Fibroblast of skin of back (primary cell): ENCODE results near the gene LRRC75A. TPM values are rescaled to one million over a fixed set of nuclear protein-coding genes. Genes with fewer than 3 reads are reported as not detected.
"Not testable (repeated sequence)": the region's sequence is repeated elsewhere in the genome, so short reads cannot be mapped to it uniquely, and the experiment has no call there.

ENCODE experiments used
- DNase-seq: peaks from one replicate; pipeline ENCODE4 v3.0.0-alpha.2; 2013
- polyA plus RNA-seq, 2 experiments: library from polyadenylated mRNA; unstranded; fragments of 120-200 nt; gene quantifications; one replicate each; pipeline ENCODE4 v1.2.1, GENCODE V29; 2013; ENCODE audit not compliant: insufficient read length in 2 of 2

The LRRC75A gene, protein sequence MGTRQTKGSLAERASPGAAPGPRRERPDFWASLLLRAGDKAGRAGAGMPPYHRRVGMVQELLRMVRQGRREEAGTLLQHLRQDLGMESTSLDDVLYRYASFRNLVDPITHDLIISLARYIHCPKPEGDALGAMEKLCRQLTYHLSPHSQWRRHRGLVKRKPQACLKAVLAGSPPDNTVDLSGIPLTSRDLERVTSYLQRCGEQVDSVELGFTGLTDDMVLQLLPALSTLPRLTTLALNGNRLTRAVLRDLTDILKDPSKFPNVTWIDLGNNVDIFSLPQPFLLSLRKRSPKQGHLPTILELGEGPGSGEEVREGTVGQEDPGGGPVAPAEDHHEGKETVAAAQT
- 0.68 TPM for polyA plus RNA-seq (2013, experiment 1 of 2; ENCODE audit: insufficient read length)
- 1.0 TPM for polyA plus RNA-seq (2013, experiment 2 of 2; ENCODE audit: insufficient read length)

DNA sequence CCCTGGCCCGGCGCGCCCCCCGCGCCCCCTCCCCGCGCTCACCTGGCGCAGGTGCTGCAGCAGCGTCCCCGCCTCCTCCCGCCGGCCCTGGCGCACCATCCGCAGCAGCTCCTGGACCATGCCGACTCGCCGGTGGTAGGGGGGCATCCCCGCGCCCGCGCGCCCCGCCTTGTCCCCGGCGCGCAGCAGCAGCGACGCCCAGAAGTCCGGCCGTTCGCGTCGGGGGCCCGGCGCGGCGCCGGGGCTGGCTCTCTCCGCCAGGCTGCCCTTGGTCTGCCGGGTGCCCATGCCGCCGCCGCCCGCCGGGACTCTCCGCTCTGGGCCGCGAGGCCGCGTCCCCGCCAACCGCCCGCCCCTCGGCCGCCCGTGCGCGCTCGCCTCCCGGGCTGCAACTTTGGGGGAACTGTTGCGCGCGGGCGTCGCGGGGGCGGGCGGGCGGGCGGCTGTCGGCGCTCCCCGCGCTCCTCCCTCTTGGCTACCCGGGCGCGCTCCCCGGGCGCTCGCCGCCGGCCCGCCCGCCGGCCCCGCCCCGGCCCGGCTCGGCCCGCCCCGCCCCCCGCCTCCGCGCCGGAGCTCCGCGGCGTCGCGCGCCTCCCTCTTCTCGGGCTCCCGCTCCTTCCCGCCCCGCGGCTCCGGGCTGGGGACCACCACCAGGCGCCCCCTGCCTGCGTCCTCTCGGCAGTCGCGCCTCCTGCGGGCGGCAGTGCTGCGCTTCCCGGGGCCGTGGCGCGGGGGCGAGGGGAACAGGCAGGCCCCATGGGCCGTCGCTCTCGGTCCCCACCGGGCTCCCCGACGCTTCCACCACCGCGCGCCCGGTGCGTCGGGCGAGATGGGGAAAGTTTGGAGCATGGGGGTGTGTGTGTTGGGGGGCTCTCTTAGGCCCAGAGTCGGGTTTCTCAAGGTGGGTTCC is at the start of gene LRRC75A:
Gene LRRC75A (minus strand): TSS at position 491 of the 910 bp plus-strand sequence. CDS start 203 bp downstream, at position 288.
- DNase-seq, result peak; percentile 46

DNA sequence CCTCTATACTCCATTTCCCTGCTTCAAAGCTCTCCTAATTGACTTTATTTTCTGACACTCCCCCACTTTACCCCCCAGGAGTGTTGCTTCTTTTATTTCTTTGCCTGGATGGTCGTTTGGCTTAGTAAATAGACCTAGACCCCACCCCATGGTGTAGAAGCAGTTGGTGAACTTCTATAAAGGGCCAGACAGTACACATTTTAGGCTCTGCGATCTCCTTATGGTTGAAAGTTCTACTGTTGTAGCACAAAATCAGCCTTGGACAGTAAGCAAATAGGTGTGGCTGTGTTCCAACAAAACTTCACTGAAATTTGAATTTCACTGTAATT is 45.1 kb upstream of the LRRC75A start:
- no peak for DNase-seq

DNA sequence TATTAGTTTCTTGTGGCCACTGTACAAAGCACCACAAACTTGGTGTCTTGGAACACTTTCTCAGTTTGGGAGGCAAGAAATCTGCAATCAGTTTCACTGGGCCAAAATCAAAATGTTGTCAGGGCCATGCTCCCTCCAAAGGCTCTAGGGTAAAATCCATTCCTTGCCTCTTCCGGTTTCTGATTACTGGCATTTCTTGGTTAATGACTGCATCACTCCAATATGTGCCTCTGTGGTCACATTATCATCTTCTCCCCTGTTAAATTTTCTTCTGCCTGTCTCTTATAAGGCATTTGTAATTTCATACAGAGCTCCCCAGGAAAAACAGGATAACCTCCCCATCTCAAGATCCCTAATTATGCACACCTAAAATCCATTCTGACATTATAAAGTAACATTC is 42.2 kb upstream of the LRRC75A start:
- no peak for DNase-seq

DNA sequence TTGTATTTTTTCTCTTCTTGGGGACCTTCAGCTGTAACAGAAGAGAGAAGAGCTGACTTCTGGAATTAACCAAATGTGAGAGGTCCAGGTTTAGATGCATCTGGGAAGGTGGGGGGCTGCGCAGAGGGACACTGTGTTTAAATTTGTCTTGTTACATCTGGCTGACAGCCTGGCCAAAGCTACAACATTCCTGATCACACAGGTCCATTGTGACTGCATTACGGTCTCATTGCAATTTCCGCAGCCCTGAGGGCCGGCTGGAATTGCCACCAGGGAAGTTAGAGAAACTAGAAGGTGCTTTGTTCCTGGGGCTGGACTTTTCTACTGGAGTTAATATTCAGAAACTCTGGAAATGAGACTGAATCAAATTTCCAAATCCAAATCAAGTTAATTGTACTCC is 37.9 kb upstream of the LRRC75A start:
- no peak for DNase-seq

DNA sequence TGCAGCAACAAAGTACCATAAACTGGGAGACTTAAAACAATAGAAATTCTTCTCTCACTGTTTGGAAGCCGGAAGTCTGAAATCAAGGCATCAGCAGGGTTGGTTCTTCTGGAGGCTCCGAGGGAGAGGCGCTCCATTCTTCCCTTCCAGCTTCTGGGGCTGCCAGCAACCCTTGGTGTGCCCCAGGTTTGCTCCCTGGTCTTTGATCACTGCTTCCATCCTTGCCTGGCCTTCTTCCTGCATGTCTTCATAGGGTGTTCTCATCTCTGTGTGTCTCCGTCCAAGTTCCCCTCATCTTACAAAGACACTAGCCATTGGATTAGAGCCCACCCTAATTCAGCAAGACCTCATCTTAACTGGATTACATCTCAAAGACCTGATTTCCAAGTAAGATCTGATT is 35.3 kb upstream of the LRRC75A start:
- no peak for DNase-seq

DNA sequence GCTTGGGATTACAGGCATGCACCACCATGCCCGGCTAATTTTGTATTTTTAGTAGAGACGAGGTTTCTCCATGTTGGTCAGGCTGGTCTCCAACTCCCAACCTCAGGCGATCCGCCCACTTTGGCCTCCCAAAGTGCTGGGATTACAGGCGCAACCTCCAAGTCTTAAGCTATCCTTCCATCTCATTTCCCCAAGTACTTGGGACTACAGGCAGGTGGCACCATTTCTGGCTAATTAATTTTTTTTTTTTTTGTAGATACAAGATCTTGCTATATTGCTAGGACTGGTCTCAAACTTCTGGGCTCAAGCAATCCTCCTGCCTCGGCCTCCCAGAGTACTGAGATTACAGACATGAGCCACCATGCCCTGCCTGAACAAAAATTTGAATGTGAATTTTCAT is 33.6 kb upstream of the LRRC75A start:
- DNase-seq, result not testable (repeated sequence)

DNA sequence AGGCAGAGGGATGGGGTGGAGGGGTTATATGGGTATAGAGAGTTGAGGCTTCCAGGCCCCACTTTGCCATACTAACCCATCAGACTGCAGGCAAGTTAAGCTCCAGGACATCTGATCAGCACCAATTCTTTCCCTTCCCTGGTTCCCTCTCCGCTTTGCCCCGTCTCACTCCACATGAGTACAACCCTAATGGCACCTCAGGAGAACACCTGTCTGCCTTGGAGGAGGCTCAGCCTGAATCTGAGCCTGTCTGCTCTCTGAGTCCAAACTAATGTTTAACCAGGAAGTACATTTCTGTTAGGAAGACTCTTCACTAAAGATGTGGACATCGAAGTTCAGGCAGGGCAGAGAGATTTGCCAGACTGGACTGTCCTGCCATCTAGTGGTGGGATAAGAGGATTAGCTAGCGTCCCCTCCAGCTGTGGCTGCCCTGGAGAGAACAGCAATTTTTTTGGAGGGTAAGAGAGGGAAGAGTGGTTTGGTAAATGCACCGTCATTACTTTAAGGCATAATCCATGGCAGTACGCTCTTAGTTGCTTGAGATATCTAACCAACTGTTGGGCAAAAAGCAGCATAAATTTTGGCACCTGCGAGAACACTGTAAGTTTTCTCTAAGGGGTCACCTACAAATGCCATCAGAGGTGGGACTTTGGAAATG is 29.2 kb upstream of the LRRC75A start:
- peak; percentile 87 for DNase-seq

DNA sequence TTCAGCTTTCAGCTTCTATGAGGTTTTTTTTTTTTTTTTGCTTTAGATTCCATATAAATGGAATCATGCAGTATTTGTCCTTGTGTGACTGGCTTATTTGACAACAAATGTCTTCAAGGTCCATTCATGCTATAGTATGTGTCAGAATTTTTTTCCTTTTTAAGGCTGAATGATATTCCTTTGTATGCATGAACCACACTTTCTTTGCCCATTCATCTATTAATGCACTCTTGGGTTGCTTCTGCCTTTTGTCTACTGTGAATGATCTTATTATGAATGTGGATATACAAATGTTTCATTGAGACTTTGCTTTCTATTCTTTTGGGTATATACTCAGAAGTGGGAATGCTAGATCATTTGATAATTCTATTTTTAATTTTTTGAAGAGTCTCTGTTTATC is 27.0 kb upstream of the LRRC75A start:
- DNase-seq, result peak; percentile 27

DNA sequence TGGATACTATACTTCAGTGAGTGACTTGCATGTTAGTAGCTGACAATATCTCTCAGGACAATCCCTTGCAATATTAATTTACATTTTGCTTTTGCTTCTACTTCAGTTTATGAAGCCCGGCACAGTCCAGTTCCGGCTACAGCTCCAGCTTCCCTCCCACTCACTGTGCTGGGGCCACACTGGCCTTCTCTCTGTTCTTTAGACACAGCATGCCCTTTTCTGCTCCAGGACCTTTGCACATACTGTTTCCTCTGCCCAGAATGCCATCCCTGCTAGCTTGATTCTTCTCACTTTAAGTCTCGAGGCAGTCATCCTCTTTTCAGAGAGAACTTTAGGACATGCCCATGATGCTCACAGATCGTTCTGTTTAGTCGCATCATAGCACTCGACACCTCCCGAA is 25.5 kb upstream of the LRRC75A start:
- DNase-seq, result no peak

DNA sequence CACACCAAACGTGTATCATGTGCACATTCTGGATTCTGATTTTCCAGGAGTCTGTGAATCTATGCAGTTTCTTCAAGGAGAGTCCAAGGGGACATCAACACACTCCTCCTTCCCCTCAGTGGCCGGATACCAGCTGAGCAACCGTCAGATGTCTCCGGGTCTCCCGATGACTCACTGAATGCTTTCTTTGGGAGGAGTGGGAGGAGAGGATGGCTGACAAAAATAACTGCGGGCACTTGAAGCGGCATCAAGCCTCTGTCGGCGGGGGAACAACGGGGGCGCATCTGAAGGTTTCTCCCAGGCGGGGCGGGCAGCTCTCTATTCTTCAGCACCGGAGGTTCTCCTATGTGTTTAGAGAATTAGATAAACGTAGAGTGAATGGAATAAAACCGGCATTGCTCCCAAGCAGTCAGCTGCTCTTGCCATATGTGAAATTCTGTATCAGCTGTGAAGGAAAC is 24.6 kb upstream of the LRRC75A start:
- peak; percentile 89 for DNase-seq

DNA sequence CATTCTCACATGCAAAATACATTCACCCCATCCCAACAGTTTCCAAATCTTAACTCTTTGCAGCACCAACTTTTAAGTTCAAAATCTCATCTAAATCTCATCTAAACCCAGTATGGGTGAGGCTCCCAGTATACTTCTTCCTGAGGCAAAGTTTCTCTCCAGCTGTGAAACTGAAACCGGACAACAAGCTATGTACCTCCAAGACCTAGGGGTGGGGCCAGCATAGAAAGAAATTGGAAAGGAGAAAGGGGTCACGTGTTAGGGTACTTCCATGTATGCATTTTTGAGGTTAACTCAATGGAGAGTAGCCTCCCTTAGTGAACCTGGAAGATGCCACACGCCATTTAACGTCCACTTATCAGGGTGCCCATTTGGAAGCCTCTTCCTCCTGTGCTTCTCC is 23.9 kb upstream of the LRRC75A start:
- no peak for DNase-seq

DNA sequence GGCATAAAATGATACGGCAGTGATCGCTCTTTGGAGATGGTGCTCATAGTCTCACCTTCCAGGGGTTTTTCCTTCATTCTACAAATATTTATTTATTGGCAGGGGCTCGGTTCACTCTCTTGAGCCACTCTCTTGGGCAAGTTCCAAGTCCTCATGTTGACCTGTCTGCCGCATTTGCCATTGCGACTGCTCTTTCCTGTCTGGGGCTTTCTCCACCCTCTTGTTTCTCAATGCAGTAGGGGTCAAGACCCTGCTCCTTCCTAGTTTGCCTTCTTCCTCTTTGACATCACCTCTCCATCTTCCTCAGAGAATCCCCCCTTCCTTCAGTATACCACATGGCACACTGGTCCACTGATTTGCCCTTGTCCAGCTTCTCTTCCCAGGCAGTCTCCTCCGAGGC is 21.9 kb upstream of the LRRC75A start:
- DNase-seq, result no peak

DNA sequence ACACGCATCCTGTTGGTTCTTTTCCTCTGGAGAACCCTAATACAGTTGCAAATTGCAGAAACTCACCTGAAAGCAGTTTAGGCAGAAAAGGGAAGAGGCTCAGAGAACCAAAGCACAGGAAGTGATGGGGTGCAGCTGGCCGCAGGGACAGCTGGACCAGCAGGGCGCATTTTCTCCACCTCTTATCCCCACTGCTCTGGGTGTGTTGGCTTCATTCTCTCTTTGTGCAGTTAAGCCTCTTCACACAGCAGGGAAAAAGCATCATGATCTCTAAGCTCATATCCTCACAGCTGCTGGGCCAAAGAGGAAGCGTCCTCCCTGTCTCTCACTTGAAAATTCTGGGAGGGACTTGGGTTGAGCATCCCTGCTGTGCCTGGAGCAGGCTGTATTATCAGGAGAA is 20.0 kb upstream of the LRRC75A start:
- DNase-seq, result no peak

DNA sequence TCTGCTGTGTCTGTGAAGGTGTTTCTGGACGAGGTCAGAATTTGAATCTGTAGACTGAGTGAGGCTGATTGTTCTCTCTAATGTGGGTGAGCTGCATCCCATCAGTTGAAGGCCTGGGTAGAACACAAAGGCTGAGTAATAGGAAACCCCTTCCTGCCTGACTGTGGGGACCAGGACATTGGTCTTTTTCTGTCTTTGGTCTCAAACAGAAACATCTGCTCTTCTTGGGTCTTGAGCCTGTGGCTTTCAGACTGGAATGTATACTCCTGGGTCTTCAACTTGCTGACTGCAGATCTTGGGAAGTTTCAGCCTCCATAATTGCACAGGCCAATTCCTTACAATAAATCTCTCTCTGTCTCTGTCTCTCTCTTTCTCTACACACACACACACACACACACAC is 19.6 kb upstream of the LRRC75A start:
- DNase-seq, result no peak

DNA sequence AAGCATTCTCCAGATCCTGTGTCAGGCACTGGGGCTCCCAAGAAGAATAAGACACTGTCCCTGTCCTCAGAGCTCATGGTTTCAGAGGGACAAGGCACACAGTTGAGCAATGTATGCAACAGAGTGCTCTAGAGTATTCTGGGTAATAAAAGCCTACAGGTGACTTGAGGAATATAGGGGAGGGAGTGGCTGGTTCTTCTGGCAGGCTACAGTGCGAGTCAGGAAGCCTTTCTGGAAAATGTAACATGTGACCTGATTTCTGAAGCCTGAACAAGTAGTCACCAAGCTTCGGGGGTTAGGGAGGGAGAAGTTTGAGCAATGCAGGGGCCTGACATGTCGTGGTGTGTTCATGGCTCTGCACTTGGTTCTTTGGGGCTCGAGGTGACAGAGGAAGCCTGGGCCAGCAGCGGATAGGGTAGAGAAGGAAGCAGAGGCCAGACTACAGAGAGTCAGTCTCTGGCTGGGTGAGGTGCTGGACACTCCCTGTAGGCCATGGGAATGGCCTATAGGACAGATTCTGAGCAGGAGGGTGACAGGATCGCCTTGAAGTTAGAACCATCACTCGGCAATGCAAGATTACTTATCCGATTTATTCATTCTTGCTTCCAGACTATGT is 16.0 kb upstream of the LRRC75A start:
- DNase-seq, result no peak

DNA sequence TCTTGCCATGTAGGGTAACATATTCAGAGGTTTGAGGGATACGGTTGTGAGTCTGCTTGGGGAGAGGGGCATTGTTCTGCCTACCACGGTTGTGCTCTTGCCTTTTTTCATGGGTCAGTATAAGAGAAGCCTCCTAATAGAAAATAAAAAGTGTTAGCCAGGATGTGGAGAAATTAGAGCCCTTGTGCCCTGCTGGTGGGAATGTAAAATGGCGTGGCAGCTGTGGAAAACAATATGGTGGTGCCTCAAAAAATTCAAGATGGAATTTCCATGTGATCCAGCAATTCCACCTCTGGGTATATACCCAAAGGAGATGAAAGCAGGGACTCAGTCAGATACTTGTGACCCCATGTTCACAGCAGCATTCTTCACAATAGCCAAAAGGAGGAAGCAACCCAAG is 14.2 kb upstream of the LRRC75A start:
- no peak for DNase-seq

DNA sequence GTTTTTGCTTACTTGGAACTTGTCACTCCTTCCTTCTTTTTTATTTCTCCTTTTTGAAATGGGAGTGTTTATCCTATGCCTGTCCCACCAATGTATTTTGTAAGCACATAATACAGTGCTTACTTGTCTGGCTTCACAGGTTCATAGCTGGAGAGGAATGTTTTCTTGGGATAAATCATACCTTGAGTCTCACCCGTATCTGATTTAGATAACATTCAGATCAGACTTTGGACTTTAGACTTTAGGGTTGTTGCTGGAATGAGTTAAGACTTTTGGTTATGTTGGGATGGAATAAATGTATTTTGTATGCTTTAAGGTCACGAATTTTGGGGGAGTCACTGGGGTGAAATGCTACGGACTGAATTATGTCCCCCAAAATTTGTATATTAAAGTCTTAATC is 13.0 kb upstream of the LRRC75A start:
- no peak for DNase-seq

DNA sequence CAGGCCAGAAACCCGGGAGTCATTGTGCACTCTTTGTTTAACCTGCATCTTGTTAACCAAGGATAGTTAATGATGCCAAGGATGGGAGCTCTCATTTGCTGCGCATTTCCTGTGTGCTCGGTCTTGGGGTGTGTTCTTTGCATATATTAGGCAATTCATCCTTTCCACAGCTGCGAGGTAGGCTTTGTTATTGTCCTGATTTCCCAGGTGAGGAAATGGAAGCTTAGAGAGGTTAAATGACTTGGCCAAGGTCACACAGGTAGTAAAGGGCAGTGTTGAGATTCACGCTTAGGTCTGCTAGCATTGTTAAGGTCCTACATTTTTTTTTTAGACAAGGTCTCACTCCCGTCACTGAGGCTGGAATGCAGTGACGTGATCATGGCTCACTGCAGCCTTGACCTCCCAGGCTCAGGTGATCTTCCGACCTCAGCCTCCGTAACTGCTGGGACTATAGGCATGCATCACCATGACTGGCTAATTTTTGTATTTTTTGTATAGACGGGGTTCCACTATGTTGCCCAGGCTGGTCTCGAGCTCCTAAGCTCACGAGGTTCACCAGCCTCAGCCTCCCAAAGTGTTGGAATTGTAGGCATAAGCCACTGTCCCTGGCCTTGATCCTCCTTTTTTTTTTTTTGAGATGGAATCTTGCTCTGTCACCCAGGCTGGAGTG is 5.0 kb upstream of the LRRC75A start:
- DNase-seq, result no peak

DNA sequence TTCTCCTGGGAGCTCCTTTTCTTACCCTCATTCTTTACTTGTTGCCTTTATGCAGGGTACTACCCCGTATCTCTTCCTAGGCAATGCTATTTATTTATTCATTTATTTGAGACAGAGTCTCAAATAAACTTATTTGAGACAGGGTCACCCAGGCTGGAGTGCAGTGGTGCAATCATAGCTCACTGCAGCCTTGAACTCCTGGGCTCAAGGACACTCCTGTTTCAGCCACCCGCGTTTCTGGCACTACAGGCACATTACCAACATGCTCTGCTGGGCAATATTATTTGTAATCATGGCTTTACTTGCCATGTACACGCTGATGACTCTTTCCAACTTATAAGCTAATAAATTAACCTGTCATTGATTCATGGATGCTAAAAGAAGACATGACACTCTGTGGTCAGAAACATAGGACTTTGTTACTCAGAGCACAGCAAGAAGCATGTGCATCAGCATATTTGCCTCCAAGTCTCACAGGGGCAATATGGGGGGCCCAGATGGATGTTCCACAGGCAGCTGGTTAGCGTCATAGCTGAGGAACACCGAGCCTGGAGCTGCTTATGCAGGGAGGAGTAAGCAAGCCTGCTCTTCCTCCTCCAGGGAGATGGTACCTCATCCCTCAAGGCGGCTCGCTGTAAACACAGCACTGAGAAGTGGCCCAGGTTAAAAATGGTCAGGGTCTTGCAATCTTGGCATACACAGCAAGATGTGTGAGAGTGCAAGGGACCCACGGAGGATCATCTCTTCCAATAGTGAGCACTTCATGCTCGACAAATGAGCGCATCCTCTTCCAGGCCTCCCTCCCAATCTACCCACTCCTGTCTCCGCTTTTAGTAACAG is 4.2 kb upstream of the LRRC75A start:
- no peak for DNase-seq

DNA sequence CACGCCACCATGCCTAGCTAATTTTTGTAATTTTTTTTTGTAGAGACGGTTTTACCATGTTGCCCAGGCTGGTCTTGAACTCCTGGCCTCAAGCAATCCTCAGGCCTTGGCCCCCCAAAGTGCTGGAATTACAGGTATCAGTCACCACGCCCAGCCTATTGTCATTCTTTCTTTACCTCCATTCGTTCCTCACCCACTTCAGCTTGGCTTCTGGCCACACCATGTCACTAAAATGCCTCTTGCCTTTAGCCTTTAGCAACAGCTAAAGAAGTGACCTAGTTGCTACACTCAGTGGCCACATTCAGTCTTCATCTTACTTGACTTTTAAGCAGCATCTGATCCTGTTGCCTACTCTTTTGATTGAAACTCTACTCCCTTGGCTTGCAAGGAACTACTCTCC is 3.6 kb upstream of the LRRC75A start:
- DNase-seq, result no peak

DNA sequence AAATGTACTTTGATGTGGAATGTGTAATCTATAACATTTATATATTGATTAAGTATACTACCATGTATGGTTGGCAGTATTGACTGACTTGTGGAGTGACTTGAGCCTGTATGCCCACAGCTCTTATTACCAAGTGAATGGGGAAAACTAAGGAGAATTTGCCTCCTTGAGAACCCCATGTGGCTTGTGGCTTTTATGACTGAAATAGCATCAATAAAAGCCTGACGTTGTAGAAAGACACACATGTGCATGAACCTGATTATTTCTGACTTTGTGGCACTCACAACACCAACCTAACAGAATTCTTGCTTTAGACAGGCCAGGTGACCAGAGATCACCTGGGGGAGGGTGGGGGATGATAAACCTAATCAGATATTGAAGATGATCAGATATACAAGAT is 2.1 kb upstream of the LRRC75A start:
- no peak for DNase-seq
